Measurements from ENCODE around the gene AAK1. TPM values are rescaled to one million over a fixed set of nuclear protein-coding genes. Genes with fewer than 3 reads are reported as not detected.

The AAK1 gene
- total RNA-seq, 1 experiment from 2014 or later, result 30.6 TPM

DNA sequence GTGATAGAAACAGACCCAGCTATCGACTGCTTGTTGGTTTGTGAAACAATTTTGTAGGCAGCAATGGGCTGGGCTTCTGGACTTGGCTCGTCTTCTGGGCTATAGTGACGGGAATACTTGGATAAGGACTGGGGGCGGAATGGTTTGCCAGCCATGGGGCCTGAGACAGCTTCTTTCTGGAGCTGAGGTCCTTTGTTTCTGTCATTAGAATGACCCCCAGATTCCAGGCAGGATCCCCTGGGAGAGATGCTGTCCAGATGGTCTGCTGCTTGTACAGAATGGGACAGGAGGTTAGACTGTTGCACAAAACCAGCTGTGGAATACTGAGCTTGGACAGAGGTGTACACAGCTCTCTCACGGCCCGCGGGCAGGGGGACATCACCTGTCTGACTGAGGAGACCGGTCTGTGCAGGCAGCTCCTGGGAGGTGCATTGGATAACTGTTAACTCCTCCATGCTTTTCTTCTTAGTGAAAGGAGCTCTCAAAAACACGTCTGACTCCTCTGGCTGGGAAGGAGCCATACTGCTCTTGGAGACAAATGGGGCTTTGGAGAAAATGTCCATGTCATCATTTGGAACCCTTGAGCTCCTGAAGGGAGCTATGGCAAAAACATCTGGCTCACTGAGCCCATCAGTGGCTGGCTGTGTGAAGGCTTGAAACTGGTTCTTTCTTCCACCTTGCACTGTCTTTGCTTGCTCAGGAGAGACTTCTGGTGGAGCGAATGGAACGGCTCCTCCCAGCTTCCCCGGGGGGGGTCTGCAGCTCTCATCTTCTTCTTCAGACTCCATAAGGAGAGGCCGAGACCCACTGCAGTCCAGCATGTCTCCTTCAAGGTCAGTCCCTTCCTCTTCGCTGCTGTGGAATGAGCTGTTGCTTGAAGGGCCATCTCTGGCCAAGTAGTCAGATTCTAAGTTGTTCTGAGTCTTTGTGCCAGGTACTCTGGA lies 177.8 kb downstream of the AAK1 start:
- H3K9me3 ChIP-seq (ENCODE audit: control insufficient read depth, low read depth, low read length), result no peaks in the 10 kb centered on the region
- no peaks in the 10 kb centered on the region for H3K4me1 ChIP-seq (ENCODE audit: insufficient read depth, low read length)
- no peak overlapping the region for H3K4ac ChIP-seq (ENCODE audit: low read depth, low read length)
- no peak overlapping the region for H2AK5ac ChIP-seq (ENCODE audit: insufficient read length, low read length)
- H3K56ac ChIP-seq (ENCODE audit: insufficient read length, low read depth, low read length), result no peak overlapping the region
- H3K18ac ChIP-seq (ENCODE audit: insufficient read length, low read depth, low read length), result no peak overlapping the region
- no peaks in the 10 kb centered on the region for H3K27me3 ChIP-seq (ENCODE audit: insufficient read depth, low read length)
- no peaks in the 10 kb centered on the region for H3K79me1 ChIP-seq (ENCODE audit: insufficient read depth, low read depth, low read length, poor library complexity, severe bottlenecking)
- peaks cover 2 to 17% (median 4%) of the 10 kb centered on the region in 3 experiments; a peak in 4 of 7 replicates for H3K36me3 Mint-ChIP-seq (ENCODE audit: insufficient read depth in 1 of 3, low read depth in 3 of 3)
- H2BK15ac ChIP-seq (ENCODE audit: low read depth, low read length), result no peak overlapping the region
- H3K9ac ChIP-seq (ENCODE audit: extremely low read depth, insufficient read length, low read length), result no peak overlapping the region
- H4K91ac ChIP-seq (ENCODE audit: insufficient read length, low read depth, low read length), result no peak overlapping the region
- WGBS (ENCODE audit: extremely low coverage, insufficient read length, low lambda C conversion rate), result no CpG with 5 or more reads among the region's 14 CpGs
- H3T11ph ChIP-seq (ENCODE audit: low read length), result no peak overlapping the region
- H3K27me3 Mint-ChIP-seq (ENCODE audit: low read depth), result no peaks in the 10 kb centered on the region
- H3K79me2 ChIP-seq (ENCODE audit: insufficient read depth, low read length), result no peaks in the 10 kb centered on the region
- no peak overlapping the region; the same call in 1 of the 2 replicates for H3K14ac ChIP-seq (ENCODE audit: insufficient read depth, low read length)
- H3K4me2 ChIP-seq (ENCODE audit: insufficient read depth, insufficient read length, low read length), result no peak overlapping the region
- no peak overlapping the region for H4K8ac ChIP-seq (replicated peaks; ENCODE audit: insufficient read length, low read depth, low read length)
- no peak overlapping the region for H2AFZ ChIP-seq (ENCODE audit: low read length)
- H4K20me1 ChIP-seq (ENCODE audit: control insufficient read depth, insufficient read depth, insufficient read length), result no peaks in the 10 kb centered on the region
- H3K23ac ChIP-seq (ENCODE audit: insufficient read length, low read depth, low read length), result no peak overlapping the region
- H3K23me2 ChIP-seq (ENCODE audit: insufficient read length, low read depth, low read length, poor library complexity, severe bottlenecking), result no peaks in the 10 kb centered on the region
- no peak overlapping the region for H3K27ac ChIP-seq (ENCODE audit: insufficient read length, low read depth, low read length)
- H3K9me3 Mint-ChIP-seq, result no peaks in the 10 kb centered on the region
- no peak overlapping the region for H2BK20ac ChIP-seq (ENCODE audit: low read depth, low read length, poor library complexity, severe bottlenecking)
- H2BK12ac ChIP-seq (ENCODE audit: insufficient read length, low read depth, low read length), result no peak overlapping the region
- no peak overlapping the region for H2BK120ac ChIP-seq (ENCODE audit: low read depth, low read length, poor library complexity, severe bottlenecking)
- H2BK5ac ChIP-seq (ENCODE audit: insufficient read length, low read length), result no peak overlapping the region
- no peak overlapping the region for H4K5ac ChIP-seq (ENCODE audit: insufficient read length, low read depth, low read length)
- no peak for DNase-seq
- no peak for TF ChIP-seq CTCF (conservative IDR thresholded peaks at IDR 0.05)
- peaks cover 10 to 14% of the 10 kb centered on the region in 2 experiments for H3K4me1 Mint-ChIP-seq
- H3K4me3 Mint-ChIP-seq, result no peak overlapping the region
- no peak overlapping the region; a peak in 3 of 7 replicates for H3K27ac Mint-ChIP-seq
